ENCODE results near the gene CDH13.

CDH13 gene

GRCh38 chr16:82701442-82701955, 74.7 kb downstream of the CDH13 start:
- no peak for ATAC-seq
- TF ChIP-seq ZFP3 (CRISPR knock-in tag; IDR thresholded peaks at IDR 0.05) (no peak), BACH2 (CRISPR knock-in tag; IDR thresholded peaks at IDR 0.05; ENCODE audit: borderline replicate concordance) (no peak), ZFP30 (CRISPR knock-in tag; IDR thresholded peaks at IDR 0.05) (no peak), ISL1 (CRISPR knock-in tag; IDR thresholded peaks at IDR 0.05) (no peak), SNAI2 (CRISPR knock-in tag; IDR thresholded peaks at IDR 0.05) (no peak), ESRRG (CRISPR knock-in tag; IDR thresholded peaks at IDR 0.05) (no peak), ARNTL (CRISPR knock-in tag; IDR thresholded peaks at IDR 0.05; ENCODE audit: borderline replicate concordance, low read depth) (no peak), POU6F1 (CRISPR knock-in tag; IDR thresholded peaks at IDR 0.05; ENCODE audit: borderline replicate concordance, low read depth) (no peak), ZNF565 (CRISPR knock-in tag; conservative IDR thresholded peaks at IDR 0.05; ENCODE audit: low read depth) (no peak), PPARA (CRISPR knock-in tag; IDR thresholded peaks at IDR 0.05; ENCODE audit: borderline replicate concordance) (no peak), ZC3H10 (CRISPR knock-in tag; IDR thresholded peaks at IDR 0.05) (no peak), OSR1 (CRISPR knock-in tag; IDR thresholded peaks at IDR 0.05) (no peak)
- TF ChIP-seq, protein P1, sequence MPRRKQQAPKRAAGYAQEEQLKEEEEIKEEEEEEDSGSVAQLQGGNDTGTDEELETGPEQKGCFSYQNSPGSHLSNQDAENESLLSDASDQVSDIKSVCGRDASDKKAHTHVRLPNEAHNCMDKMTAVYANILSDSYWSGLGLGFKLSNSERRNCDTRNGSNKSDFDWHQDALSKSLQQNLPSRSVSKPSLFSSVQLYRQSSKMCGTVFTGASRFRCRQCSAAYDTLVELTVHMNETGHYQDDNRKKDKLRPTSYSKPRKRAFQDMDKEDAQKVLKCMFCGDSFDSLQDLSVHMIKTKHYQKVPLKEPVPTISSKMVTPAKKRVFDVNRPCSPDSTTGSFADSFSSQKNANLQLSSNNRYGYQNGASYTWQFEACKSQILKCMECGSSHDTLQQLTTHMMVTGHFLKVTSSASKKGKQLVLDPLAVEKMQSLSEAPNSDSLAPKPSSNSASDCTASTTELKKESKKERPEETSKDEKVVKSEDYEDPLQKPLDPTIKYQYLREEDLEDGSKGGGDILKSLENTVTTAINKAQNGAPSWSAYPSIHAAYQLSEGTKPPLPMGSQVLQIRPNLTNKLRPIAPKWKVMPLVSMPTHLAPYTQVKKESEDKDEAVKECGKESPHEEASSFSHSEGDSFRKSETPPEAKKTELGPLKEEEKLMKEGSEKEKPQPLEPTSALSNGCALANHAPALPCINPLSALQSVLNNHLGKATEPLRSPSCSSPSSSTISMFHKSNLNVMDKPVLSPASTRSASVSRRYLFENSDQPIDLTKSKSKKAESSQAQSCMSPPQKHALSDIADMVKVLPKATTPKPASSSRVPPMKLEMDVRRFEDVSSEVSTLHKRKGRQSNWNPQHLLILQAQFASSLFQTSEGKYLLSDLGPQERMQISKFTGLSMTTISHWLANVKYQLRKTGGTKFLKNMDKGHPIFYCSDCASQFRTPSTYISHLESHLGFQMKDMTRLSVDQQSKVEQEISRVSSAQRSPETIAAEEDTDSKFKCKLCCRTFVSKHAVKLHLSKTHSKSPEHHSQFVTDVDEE (CRISPR knock-in tag; IDR thresholded peaks at IDR 0.05), result no peak
- TF ChIP-seq, protein P2, sequence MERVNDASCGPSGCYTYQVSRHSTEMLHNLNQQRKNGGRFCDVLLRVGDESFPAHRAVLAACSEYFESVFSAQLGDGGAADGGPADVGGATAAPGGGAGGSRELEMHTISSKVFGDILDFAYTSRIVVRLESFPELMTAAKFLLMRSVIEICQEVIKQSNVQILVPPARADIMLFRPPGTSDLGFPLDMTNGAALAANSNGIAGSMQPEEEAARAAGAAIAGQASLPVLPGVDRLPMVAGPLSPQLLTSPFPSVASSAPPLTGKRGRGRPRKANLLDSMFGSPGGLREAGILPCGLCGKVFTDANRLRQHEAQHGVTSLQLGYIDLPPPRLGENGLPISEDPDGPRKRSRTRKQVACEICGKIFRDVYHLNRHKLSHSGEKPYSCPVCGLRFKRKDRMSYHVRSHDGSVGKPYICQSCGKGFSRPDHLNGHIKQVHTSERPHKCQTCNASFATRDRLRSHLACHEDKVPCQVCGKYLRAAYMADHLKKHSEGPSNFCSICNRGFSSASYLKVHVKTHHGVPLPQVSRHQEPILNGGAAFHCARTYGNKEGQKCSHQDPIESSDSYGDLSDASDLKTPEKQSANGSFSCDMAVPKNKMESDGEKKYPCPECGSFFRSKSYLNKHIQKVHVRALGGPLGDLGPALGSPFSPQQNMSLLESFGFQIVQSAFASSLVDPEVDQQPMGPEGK (CRISPR knock-in tag; IDR thresholded peaks at IDR 0.05; ENCODE audit: borderline replicate concordance), result no peak
- TF ChIP-seq, protein P3, sequence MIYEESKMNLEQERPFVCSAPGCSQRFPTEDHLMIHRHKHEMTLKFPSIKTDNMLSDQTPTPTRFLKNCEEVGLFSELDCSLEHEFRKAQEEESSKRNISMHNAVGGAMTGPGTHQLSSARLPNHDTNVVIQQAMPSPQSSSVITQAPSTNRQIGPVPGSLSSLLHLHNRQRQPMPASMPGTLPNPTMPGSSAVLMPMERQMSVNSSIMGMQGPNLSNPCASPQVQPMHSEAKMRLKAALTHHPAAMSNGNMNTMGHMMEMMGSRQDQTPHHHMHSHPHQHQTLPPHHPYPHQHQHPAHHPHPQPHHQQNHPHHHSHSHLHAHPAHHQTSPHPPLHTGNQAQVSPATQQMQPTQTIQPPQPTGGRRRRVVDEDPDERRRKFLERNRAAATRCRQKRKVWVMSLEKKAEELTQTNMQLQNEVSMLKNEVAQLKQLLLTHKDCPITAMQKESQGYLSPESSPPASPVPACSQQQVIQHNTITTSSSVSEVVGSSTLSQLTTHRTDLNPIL (CRISPR knock-in tag; IDR thresholded peaks at IDR 0.05; ENCODE audit: low read depth), result no peak

DNA sequence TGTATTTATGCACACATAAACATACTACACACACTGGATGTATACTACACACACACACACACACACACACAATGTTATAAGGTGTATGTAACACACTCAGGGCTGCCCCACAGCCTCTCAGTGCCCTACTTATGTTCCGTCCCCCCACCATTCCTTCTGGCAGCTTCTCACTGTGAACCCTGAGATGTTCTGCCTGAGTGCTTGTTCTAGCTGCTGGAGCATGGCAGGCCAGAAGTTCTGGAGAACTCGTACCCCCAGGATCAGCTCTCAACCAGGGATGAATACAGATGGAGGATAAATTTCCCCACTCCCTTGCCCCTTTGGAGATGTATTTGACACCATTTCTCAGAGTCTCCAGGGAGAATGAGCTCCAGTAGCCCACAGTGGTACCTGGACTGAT, 76.4 kb downstream of the CDH13 start:
- ATAC-seq, result no peak

More for the DNA sequence above, 76.4 kb downstream of the CDH13 start:
- TF ChIP-seq ARNTL (CRISPR knock-in tag; IDR thresholded peaks at IDR 0.05; ENCODE audit: borderline replicate concordance, low read depth) (no peak), POU6F1 (CRISPR knock-in tag; IDR thresholded peaks at IDR 0.05; ENCODE audit: borderline replicate concordance, low read depth) (no peak), ZNF565 (CRISPR knock-in tag; conservative IDR thresholded peaks at IDR 0.05; ENCODE audit: low read depth) (no peak), ZFP3 (CRISPR knock-in tag; IDR thresholded peaks at IDR 0.05) (no peak), OSR1 (CRISPR knock-in tag; IDR thresholded peaks at IDR 0.05) (no peak), ESRRG (CRISPR knock-in tag; IDR thresholded peaks at IDR 0.05) (no peak), PPARA (CRISPR knock-in tag; IDR thresholded peaks at IDR 0.05; ENCODE audit: borderline replicate concordance) (no peak), RARB (CRISPR knock-in tag; IDR thresholded peaks at IDR 0.05) (no peak), ISL1 (CRISPR knock-in tag; IDR thresholded peaks at IDR 0.05) (no peak), CSDC2 (CRISPR knock-in tag; IDR thresholded peaks at IDR 0.05) (no peak), TCF4 (CRISPR knock-in tag; IDR thresholded peaks at IDR 0.05; ENCODE audit: borderline replicate concordance) (no peak), TOX (CRISPR knock-in tag; IDR thresholded peaks at IDR 0.05; ENCODE audit: borderline replicate concordance) (no peak), ZNF70 (CRISPR knock-in tag; IDR thresholded peaks at IDR 0.05) (no peak), SNAI2 (CRISPR knock-in tag; IDR thresholded peaks at IDR 0.05) (no peak), GLIS3 (CRISPR knock-in tag; IDR thresholded peaks at IDR 0.05) (no peak), ZC3H10 (CRISPR knock-in tag; IDR thresholded peaks at IDR 0.05) (no peak), BACH2 (CRISPR knock-in tag; IDR thresholded peaks at IDR 0.05; ENCODE audit: borderline replicate concordance) (no peak)
- TF ChIP-seq, protein P2 (CRISPR knock-in tag; IDR thresholded peaks at IDR 0.05; ENCODE audit: borderline replicate concordance), result no peak
- TF ChIP-seq, protein P1 (CRISPR knock-in tag; IDR thresholded peaks at IDR 0.05), result no peak
- TF ChIP-seq, protein P3 (CRISPR knock-in tag; IDR thresholded peaks at IDR 0.05; ENCODE audit: low read depth), result no peak

Measured in SK-N-SH treated with all-trans-retinoic acid at 6 μM for 48 hours (cell line).